NCI-H2196 treated with DMSO at 0.1 percent for 48 hours (cell line): ENCODE measurements around the gene ACTG1.

ENCODE experiments used
- DNase-seq: peaks from one replicate; lab custom pipeline; 2025; ENCODE audit not compliant: unreplicated experiment; lab: John Stamatoyannopoulos, UW

The ACTG1 gene

GRCh38 chr17:81518113-81518784, 5.7 kb upstream of the ACTG1 start:
- DNase-seq: peak; percentile 51

GRCh38 chr17:81517339-81518112, 4.9 kb upstream of the ACTG1 start:
- no peak for DNase-seq

- no peak for DNase-seq
Measured at GRCh38 chr17:81517009-81517338, 4.4 kb upstream of the ACTG1 start.

- no peak for DNase-seq
Measured at GRCh38 chr17:81516439-81516838, 3.8 kb upstream of the ACTG1 start.

GRCh38 chr17:81515530-81516041, 3.0 kb upstream of the ACTG1 start:
- DNase-seq: no peak

- peak; percentile 80 for DNase-seq
Measured at GRCh38 chr17:81514739-81515529, 2.3 kb upstream of the ACTG1 start.

- DNase-seq: no peak
Measured at GRCh38 chr17:81514489-81514738, 1.8 kb upstream of the ACTG1 start.

- no peak for DNase-seq
Measured at GRCh38 chr17:81513753-81514488, 1.3 kb upstream of the ACTG1 start.

GRCh38 chr17:81513372-81513752, 763 bp upstream of the ACTG1 start:
- peak; percentile 74 for DNase-seq

GRCh38 chr17:81511804-81512561, 616 bp downstream of the ACTG1 start:
- DNase-seq: no peak

GRCh38 chr17:81511554-81511803, 1.1 kb downstream of the ACTG1 start:
- DNase-seq: no peak

GRCh38 chr17:81510785-81511553, 1.6 kb downstream of the ACTG1 start:
- DNase-seq: no peak

- no peak for DNase-seq
Measured at GRCh38 chr17:81509972-81510784, 2.4 kb downstream of the ACTG1 start.

- DNase-seq: no peak
Measured at GRCh38 chr17:81509207-81509971, 3.2 kb downstream of the ACTG1 start.

- DNase-seq: no peak
Measured at GRCh38 chr17:81508639-81509206, 3.9 kb downstream of the ACTG1 start.

GRCh38 chr17:81503619-81504018, 9.0 kb downstream of the ACTG1 start:
- no peak for DNase-seq

GRCh38 chr17:81502471-81503017, 10.1 kb downstream of the ACTG1 start:
- DNase-seq: no peak

GRCh38 chr17:81500047-81500446, 12.6 kb downstream of the ACTG1 start:
- no peak for DNase-seq
